ENCODE data around the gene NHEJ1.

- TF ChIP-seq CTCF (IDR thresholded peaks at IDR 0.05) (no peak), EP300 (IDR thresholded peaks at IDR 0.05) (no peak), POLR2A (IDR thresholded peaks at IDR 0.05) (no peak)
Observed at GRCh38 chr2:219089330-219089729, 71.3 kb downstream of the NHEJ1 start.

All from ovary (tissue), 3 donors.